Stimulated activated naive CD8-positive, alpha-beta T cell treated with anti-CD3 and anti-CD28 coated beads, Interleukin-15, Interleukin-2, amounts not matched to agents 100 ng/mL and 50 ng/mL, for 24 hours (primary cell): ENCODE measurements around the gene LAPTM5.
"Not testable (repeated sequence)": the region's sequence is repeated elsewhere in the genome, so short reads cannot be mapped to it uniquely, and the experiment has no call there.

Experiments used
- H3K27ac Mint-ChIP-seq: one replicate; pipeline ENCODE4 v1.8.0; 2021; ENCODE audit warnings: mild to moderate bottlenecking, mixed read lengths
- H3K27me3 Mint-ChIP-seq: one replicate; pipeline ENCODE4 v1.8.0; 2021; ENCODE audit warnings: mixed read lengths
- H3K36me3 Mint-ChIP-seq: one replicate; pipeline ENCODE4 v1.8.0; 2021; ENCODE audit warnings: low read depth, mixed read lengths
- H3K4me1 Mint-ChIP-seq: one replicate; pipeline ENCODE4 v1.8.0; 2021; ENCODE audit warnings: low read depth, mixed read lengths
- H3K4me3 Mint-ChIP-seq: one replicate; pipeline ENCODE4 v1.8.0; 2021; ENCODE audit warnings: mild to moderate bottlenecking, mixed read lengths
- H3K9me3 Mint-ChIP-seq: one replicate; pipeline ENCODE4 v1.8.0; 2021; ENCODE audit warnings: mixed read lengths

Gene LAPTM5

GRCh38 chr1:30768159-30768829 is 10.7 kb upstream of the LAPTM5 start:
- Mint-ChIP-seq H3K4me1 (peaks cover 53% of the 10 kb centered on the region), H3K27ac (peak overlapping the region; percentile 66), H3K36me3 (no peaks in the 10 kb centered on the region), H3K27me3 (no peaks in the 10 kb centered on the region), H3K9me3 (no peaks in the 10 kb centered on the region), H3K4me3 (no peak overlapping the region)

- H3K36me3 Mint-ChIP-seq, H3K27me3 Mint-ChIP-seq, H3K9me3 Mint-ChIP-seq, H3K4me3 Mint-ChIP-seq: not testable (repeated sequence)
- peak overlapping the region; percentile 57 for H3K27ac Mint-ChIP-seq
- H3K4me1 Mint-ChIP-seq: peaks cover 66% of the 10 kb centered on the region
These were observed 9.4 kb upstream of the LAPTM5 start for GRCh38 chr1:30766948-30767347.

- Mint-ChIP-seq H3K9me3 (no peaks in the 10 kb centered on the region), H3K4me3 (peak overlapping the region; percentile 82), H3K4me1 (peaks cover 78% of the 10 kb centered on the region), H3K27me3 (no peaks in the 10 kb centered on the region), H3K36me3 (no peaks in the 10 kb centered on the region), H3K27ac (peak overlapping the region; percentile 97)
These were observed 8.2 kb upstream of the LAPTM5 start for GRCh38 chr1:30765556-30766434.

GRCh38 chr1:30764939-30765555 is 7.5 kb upstream of the LAPTM5 start:
- H3K27ac Mint-ChIP-seq: peak overlapping the region; percentile 97
- H3K4me1 Mint-ChIP-seq: peaks cover 85% of the 10 kb centered on the region
- H3K4me3 Mint-ChIP-seq: no peak overlapping the region

GRCh38 chr1:30764396-30764795 is 6.8 kb upstream of the LAPTM5 start:
- peaks cover 90% of the 10 kb centered on the region for H3K4me1 Mint-ChIP-seq
- no peaks in the 10 kb centered on the region for H3K9me3 Mint-ChIP-seq
- peak overlapping the region; percentile 97 for H3K27ac Mint-ChIP-seq
- H3K27me3 Mint-ChIP-seq: no peaks in the 10 kb centered on the region
- no peak overlapping the region for H3K4me3 Mint-ChIP-seq
- H3K36me3 Mint-ChIP-seq: no peaks in the 10 kb centered on the region

More at GRCh38 chr1:30764939-30765555, 7.5 kb upstream of the LAPTM5 start:
- Mint-ChIP-seq H3K27me3 (no peaks in the 10 kb centered on the region), H3K9me3 (no peaks in the 10 kb centered on the region), H3K36me3 (no peaks in the 10 kb centered on the region)

GRCh38 chr1:30763651-30764248 is 6.2 kb upstream of the LAPTM5 start:
- H3K9me3 Mint-ChIP-seq: no peaks in the 10 kb centered on the region
- no peaks in the 10 kb centered on the region for H3K36me3 Mint-ChIP-seq
- H3K27me3 Mint-ChIP-seq: no peaks in the 10 kb centered on the region
- peaks cover 92% of the 10 kb centered on the region for H3K4me1 Mint-ChIP-seq
- H3K4me3 Mint-ChIP-seq: no peak overlapping the region
- H3K27ac Mint-ChIP-seq: peak overlapping the region; percentile 57

- no peaks in the 10 kb centered on the region for H3K36me3 Mint-ChIP-seq
- peaks cover 93% of the 10 kb centered on the region for H3K4me1 Mint-ChIP-seq
These were observed 5.5 kb upstream of the LAPTM5 start for GRCh38 chr1:30762930-30763650.

GRCh38 chr1:30762152-30762929 is 4.8 kb upstream of the LAPTM5 start:
- Mint-ChIP-seq H3K4me1 (peaks cover 93% of the 10 kb centered on the region), H3K4me3 (no peak overlapping the region), H3K9me3 (no peaks in the 10 kb centered on the region), H3K36me3 (no peaks in the 10 kb centered on the region), H3K27me3 (no peaks in the 10 kb centered on the region), H3K27ac (peak overlapping the region; percentile 43)

More at GRCh38 chr1:30762930-30763650, 5.5 kb upstream of the LAPTM5 start:
- Mint-ChIP-seq H3K9me3 (no peaks in the 10 kb centered on the region), H3K27ac (peak overlapping the region; percentile 57), H3K27me3 (no peaks in the 10 kb centered on the region), H3K4me3 (no peak overlapping the region)

- Mint-ChIP-seq H3K36me3 (no peaks in the 10 kb centered on the region), H3K9me3 (no peaks in the 10 kb centered on the region)
These were observed 4.0 kb upstream of the LAPTM5 start for GRCh38 chr1:30761381-30762151.

GRCh38 chr1:30760596-30761324 is 3.2 kb upstream of the LAPTM5 start:
- Mint-ChIP-seq H3K9me3 (no peaks in the 10 kb centered on the region), H3K4me3 (peak overlapping the region; percentile 72), H3K27ac (peak overlapping the region; percentile 76), H3K4me1 (peaks cover 93% of the 10 kb centered on the region), H3K36me3 (peaks cover 2% of the 10 kb centered on the region), H3K27me3 (no peaks in the 10 kb centered on the region)

More at GRCh38 chr1:30761381-30762151, 4.0 kb upstream of the LAPTM5 start:
- H3K4me3 Mint-ChIP-seq: peak overlapping the region; percentile 72
- H3K27me3 Mint-ChIP-seq: no peaks in the 10 kb centered on the region
- peaks cover 93% of the 10 kb centered on the region for H3K4me1 Mint-ChIP-seq
- peak overlapping the region; percentile 71 for H3K27ac Mint-ChIP-seq

- Mint-ChIP-seq H3K27me3 (no peaks in the 10 kb centered on the region), H3K9me3 (no peaks in the 10 kb centered on the region), H3K36me3 (peaks cover 11% of the 10 kb centered on the region), H3K4me3 (peak overlapping the region; percentile 72), H3K4me1 (peaks cover 93% of the 10 kb centered on the region), H3K27ac (peak overlapping the region; percentile 76)
These were observed 2.2 kb upstream of the LAPTM5 start for GRCh38 chr1:30759718-30760281.

GRCh38 chr1:30758785-30759380 is 1.3 kb upstream of the LAPTM5 start:
- Mint-ChIP-seq H3K27ac (peak overlapping the region; percentile 72), H3K4me3 (peak overlapping the region; percentile 94), H3K4me1 (peaks cover 97% of the 10 kb centered on the region), H3K27me3 (no peaks in the 10 kb centered on the region), H3K9me3 (no peaks in the 10 kb centered on the region), H3K36me3 (peaks cover 11% of the 10 kb centered on the region)
